Upper lobe of right lung (tissue), 1 donor: ENCODE data around the gene KRTAP5-3. TPM values are rescaled to one million over a fixed set of nuclear protein-coding genes. Genes with fewer than 3 reads are reported as not detected.
"Not testable (repeated sequence)": the region's sequence is repeated elsewhere in the genome, so short reads cannot be mapped to it uniquely, and the experiment has no call there.

Experiments used
- ATAC-seq: fragments of 200-7000 bp; cut with Tn5 transposase; one replicate; pipeline ENCODE4 v1.9.1; 2020; ENCODE audit warnings: mild to moderate bottlenecking, moderate library complexity
- DNase-seq: peaks from one replicate; pipeline ENCODE4 v3.0.0-alpha.2; 2020
- H3K27ac ChIP-seq: fragments of 200-600 bp; one replicate; pipeline ENCODE4 v1.8.0; 2022
- H3K27me3 ChIP-seq: fragments of 200-600 bp; one replicate; pipeline ENCODE4 v1.8.0; 2022; ENCODE audit warnings: mild to moderate bottlenecking
- H3K36me3 ChIP-seq: fragments of 200-600 bp; one replicate; pipeline ENCODE4 v1.8.0; 2022
- H3K4me1 ChIP-seq: fragments of 200-600 bp; one replicate; pipeline ENCODE4 v1.8.0; 2022
- H3K4me3 ChIP-seq: fragments of 200-600 bp; one replicate; pipeline ENCODE4 v1.8.0; 2022; ENCODE audit warnings: mild to moderate bottlenecking
- H3K9me3 ChIP-seq: fragments of 200-600 bp; one replicate; pipeline ENCODE4 v1.8.0; 2022
- intact Hi-C: fragments of 100-400 bp; cut with DNase I; formaldehyde crosslinking; loops from one replicate; pipeline ENCODE4 v1.11.0; 2022
- total RNA-seq: library from RNA; stranded (reverse); fragmentation: NEBNext Ultra II Directional; extraction: Animal tissue kit (Norgen Biotek cat#: 25700); gene quantifications from one replicate; pipeline ENCODE4 v1.2.1, GENCODE V29; 2021
- TF ChIP-seq, protein P1 (sequence below): fragments of 200-600 bp; IDR thresholded peaks from one replicate; pipeline ENCODE4 v1.8.0; 2022; ENCODE audit warnings: antibody characterized with exemption
- donor health status: DM: no; HTN: yes; CAD: no; lungs with severe emphysema.

The KRTAP5-3 gene
- total RNA-seq, 1 donor from 2014 or later, result not detected

DNA sequence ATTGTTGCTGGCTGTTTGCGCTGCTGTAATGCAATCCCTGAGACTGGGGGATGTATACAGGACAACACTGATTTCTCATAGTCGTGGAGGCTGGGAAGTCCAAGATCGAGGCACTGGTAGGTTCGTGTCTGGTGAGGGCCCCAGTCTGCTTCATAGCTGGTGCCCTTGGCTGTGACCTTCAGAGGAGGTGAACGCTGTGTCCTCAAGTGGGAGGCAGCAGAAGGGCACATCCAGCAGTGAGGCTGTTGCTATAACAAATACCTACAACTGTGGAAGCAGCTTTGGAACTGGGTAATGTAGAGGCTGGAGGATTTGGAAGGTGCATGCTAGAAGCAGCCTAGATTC is 42.6 kb upstream of the KRTAP5-3 start:
- no peaks in the 10 kb centered on the region for H3K9me3 ChIP-seq
- DNase-seq, result no peak

DNA sequence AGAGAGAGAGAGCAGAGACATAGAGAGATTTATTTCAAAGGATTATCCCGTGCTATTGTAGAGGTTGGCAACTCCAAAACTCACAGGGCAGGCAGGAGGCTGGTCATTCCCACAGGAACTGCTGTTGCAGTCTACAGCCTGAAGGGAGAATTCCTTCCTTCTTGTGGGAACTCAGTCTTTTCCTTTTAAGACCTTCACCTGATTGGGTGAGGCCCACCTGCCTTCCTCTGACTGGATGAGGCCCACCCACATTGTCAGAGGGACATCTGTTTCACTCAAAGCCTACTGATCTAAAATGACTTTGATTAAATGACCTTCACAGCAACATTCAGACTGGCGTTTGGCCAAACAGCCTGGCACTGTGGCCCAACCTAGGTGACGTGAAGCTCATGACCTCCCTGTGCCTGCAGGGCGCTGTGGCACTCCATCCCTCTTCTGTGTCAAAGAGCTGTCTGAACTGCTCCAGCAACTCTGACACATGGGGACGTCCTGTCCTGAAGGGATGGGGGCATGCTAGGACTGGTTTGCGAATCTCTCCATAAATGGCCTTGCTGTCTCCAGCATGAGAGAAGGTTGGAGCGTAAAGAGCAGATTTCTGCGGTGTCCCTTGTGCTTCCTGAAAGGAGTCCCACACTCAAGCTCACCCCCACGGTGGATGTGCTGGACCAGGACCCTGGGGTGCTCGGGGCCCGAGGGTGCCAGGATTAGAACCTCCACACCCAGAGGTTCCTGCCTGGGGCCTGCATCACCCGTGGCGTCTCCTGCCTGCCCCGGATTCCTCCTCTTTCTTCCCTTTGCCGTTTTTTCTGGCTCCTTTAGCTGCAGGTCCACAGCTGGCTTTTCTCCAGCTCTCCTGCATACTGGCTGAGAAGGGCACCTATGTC is 42.0 kb upstream of the KRTAP5-3 start:
- Histone ChIP-seq H3K27ac (no peak overlapping the region), H3K27me3 (no peaks in the 10 kb centered on the region), H3K36me3 (no peaks in the 10 kb centered on the region), H3K4me3 (no peak overlapping the region), H3K9me3 (no peaks in the 10 kb centered on the region), H3K4me1 (peaks cover 6% of the 10 kb centered on the region)
- ATAC-seq, result no peak
- no peak for DNase-seq
- TF ChIP-seq, protein P1, sequence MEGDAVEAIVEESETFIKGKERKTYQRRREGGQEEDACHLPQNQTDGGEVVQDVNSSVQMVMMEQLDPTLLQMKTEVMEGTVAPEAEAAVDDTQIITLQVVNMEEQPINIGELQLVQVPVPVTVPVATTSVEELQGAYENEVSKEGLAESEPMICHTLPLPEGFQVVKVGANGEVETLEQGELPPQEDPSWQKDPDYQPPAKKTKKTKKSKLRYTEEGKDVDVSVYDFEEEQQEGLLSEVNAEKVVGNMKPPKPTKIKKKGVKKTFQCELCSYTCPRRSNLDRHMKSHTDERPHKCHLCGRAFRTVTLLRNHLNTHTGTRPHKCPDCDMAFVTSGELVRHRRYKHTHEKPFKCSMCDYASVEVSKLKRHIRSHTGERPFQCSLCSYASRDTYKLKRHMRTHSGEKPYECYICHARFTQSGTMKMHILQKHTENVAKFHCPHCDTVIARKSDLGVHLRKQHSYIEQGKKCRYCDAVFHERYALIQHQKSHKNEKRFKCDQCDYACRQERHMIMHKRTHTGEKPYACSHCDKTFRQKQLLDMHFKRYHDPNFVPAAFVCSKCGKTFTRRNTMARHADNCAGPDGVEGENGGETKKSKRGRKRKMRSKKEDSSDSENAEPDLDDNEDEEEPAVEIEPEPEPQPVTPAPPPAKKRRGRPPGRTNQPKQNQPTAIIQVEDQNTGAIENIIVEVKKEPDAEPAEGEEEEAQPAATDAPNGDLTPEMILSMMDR, result no peak
- intact Hi-C loops, result no loop called here

More for the DNA sequence above, 42.6 kb upstream of the KRTAP5-3 start:
- Histone ChIP-seq H3K27ac (no peak overlapping the region), H3K4me1 (peaks cover 6% of the 10 kb centered on the region), H3K36me3 (no peaks in the 10 kb centered on the region), H3K27me3 (no peaks in the 10 kb centered on the region), H3K4me3 (no peak overlapping the region)
- intact Hi-C loops, result no loop called here
- ATAC-seq, result no peak
- TF ChIP-seq, protein P1, result no peak

DNA sequence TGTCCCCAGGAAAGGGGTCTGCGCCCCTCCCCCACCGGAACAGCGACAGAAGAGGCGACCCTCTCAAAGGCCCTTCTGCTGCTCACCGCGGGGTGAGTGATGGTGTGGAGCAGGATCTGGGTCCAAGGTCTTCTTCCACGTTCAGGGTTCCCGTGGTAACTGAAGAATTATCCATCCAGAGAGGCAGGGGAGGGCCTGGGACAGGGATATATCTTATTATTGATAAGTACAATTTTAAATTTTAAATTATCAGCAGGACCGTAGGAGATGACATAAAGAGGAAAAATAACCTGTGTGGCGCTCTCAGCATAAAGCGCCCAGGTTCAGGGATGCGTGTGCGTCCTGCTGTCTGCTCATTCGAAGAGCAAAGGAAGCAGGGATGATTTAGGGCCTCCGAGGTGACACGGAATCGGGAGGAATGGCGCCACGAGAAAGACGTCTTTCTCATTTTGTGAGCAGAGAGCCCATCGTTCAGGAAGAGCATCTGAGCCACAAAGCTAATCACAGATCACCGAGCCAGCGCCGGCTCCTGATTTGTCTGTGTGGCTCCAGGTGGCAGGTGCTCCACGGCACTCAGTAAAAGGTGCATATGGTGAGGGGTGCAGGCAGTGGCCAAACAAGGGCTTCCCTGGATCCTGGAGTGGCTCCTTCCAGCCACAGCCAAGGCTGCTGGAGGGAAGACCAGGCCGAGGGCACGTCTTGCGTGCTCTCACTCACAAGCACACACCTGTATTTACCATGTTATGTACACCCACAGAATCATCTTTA is 40.6 kb upstream of the KRTAP5-3 start:
- no peak for DNase-seq
- intact Hi-C loops, result no loop called here
- H3K9me3 ChIP-seq, result no peaks in the 10 kb centered on the region
- TF ChIP-seq, protein P1, result no peak
- peaks cover 6% of the 10 kb centered on the region for H3K4me1 ChIP-seq
- H3K36me3 ChIP-seq, result no peaks in the 10 kb centered on the region
- ATAC-seq, result no peak
- no peaks in the 10 kb centered on the region for H3K27me3 ChIP-seq
- no peak overlapping the region for H3K27ac ChIP-seq
- no peak overlapping the region for H3K4me3 ChIP-seq

DNA sequence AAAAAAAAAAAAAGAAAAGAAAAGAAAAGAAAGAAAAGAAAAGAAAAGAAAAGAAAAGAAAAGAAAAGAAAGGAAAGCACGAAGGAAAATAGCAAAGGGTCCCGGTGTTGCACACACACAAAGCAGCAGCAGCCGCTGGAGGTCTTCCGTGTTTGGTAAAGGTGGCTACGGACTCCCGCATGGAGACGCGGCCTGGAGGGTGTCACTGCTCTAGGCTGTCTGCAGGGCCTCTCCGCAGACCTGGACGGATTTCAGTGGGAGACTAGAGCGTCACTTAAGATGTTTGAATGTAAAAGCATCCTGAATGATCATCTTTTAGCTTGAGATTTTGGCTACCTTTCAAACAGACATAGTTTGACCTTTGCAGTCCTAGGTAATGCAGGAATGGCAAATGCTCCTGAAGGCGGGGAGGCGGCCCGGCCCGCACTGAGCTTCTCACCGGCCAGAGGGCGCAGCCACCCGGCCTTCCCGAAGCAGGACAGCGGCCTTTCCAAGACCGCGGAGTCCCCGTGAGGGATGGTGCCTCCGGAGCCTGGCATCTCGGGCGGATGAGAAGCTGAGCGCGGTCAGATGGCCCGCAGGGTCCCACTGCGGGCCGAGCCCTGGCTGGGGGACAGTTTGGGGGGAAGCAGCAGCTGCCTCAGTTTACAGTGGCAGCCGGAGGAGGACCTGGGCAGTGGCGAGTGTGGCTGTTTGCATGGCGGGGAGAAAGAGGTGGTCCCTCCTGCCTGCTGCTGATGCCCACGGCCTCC is 39.8 kb upstream of the KRTAP5-3 start:
- Histone ChIP-seq H3K4me1 (peaks cover 4% of the 10 kb centered on the region), H3K4me3 (no peak overlapping the region), H3K9me3 (no peaks in the 10 kb centered on the region), H3K27ac (no peak overlapping the region), H3K27me3 (no peaks in the 10 kb centered on the region), H3K36me3 (no peaks in the 10 kb centered on the region)
- DNase-seq (no peak), ATAC-seq (no peak)
- intact Hi-C loops, result no loop called here
- TF ChIP-seq, protein P1, result no peak

DNA sequence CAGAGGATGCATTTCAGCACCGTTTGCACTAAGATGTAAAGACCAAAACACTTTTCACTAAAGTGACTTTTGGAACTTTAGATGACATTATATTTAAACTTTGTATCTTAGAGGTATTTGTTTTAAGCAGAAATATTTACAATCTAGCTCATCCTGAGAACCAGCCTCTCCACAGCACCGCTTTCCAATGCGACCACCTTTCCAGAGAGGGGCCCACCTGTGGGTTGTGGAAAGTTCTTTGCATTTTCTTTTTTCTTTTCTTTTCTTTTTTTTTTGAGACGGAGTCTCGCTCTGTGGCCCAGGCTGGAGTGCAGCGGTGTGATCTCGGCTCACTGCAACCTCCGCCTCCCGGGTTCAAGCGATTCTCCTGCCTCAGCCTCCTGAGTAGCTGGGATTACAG is 38.3 kb upstream of the KRTAP5-3 start:
- intact Hi-C loops, ATAC-seq, DNase-seq: not testable (repeated sequence)

More for the DNA sequence above, 38.3 kb upstream of the KRTAP5-3 start:
- not testable (repeated sequence) for H3K36me3 ChIP-seq, H3K9me3 ChIP-seq, H3K27me3 ChIP-seq, H3K27ac ChIP-seq, H3K4me3 ChIP-seq, H3K4me1 ChIP-seq
